GM18498 (cell line): ENCODE results near the gene FOXQ1.
"Not testable (repeated sequence)": the region's sequence is repeated elsewhere in the genome, so short reads cannot be mapped to it uniquely, and the experiment has no call there.

Source experiments
- ATAC-seq: cut with Tn5 transposase; IDR thresholded peaks from one replicate; pipeline ENCODE4 v1.9.1; 2021; ENCODE audit warnings: mild to moderate bottlenecking, moderate library complexity; ENCODE audit not compliant: unreplicated experiment

Gene FOXQ1

GRCh38 chr6:1290805-1291204 is 21.1 kb upstream of the FOXQ1 start:
- ATAC-seq, result no peak

GRCh38 chr6:1291381-1291780 is 20.5 kb upstream of the FOXQ1 start:
- ATAC-seq, result no peak

- ATAC-seq, result no peak
Measured at GRCh38 chr6:1295420-1295819, 16.5 kb upstream of the FOXQ1 start.

GRCh38 chr6:1296079-1296478 is 15.8 kb upstream of the FOXQ1 start:
- ATAC-seq, result no peak

GRCh38 chr6:1296542-1296941 is 15.4 kb upstream of the FOXQ1 start:
- no peak for ATAC-seq

- ATAC-seq, result no peak
Measured at GRCh38 chr6:1297746-1298145, 14.2 kb upstream of the FOXQ1 start.

GRCh38 chr6:1298768-1299167 is 13.1 kb upstream of the FOXQ1 start:
- no peak for ATAC-seq

- ATAC-seq, result no peak
Measured at GRCh38 chr6:1306133-1306532, 5.8 kb upstream of the FOXQ1 start.

GRCh38 chr6:1309366-1309765 is 2.5 kb upstream of the FOXQ1 start:
- no peak for ATAC-seq

- no peak for ATAC-seq
Measured at GRCh38 chr6:1310628-1311399, 1.1 kb upstream of the FOXQ1 start.

GRCh38 chr6:1312203-1312472 is 240 bp downstream of the FOXQ1 start:
- ATAC-seq, result no peak

- no peak for ATAC-seq
Measured at GRCh38 chr6:1312473-1313367, 822 bp downstream of the FOXQ1 start.

- no peak for ATAC-seq
Measured at GRCh38 chr6:1313384-1313766, 1.5 kb downstream of the FOXQ1 start.

GRCh38 chr6:1313767-1314503 is 2.0 kb downstream of the FOXQ1 start:
- ATAC-seq, result no peak

GRCh38 chr6:1314617-1315016 is 2.7 kb downstream of the FOXQ1 start:
- ATAC-seq, result no peak

GRCh38 chr6:1315201-1315559 is 3.3 kb downstream of the FOXQ1 start:
- ATAC-seq, result no peak

- no peak for ATAC-seq
Measured at GRCh38 chr6:1315560-1316386, 3.9 kb downstream of the FOXQ1 start.

- ATAC-seq, result no peak
Measured at GRCh38 chr6:1316489-1316971, 4.6 kb downstream of the FOXQ1 start.

- ATAC-seq, result no peak
Measured at GRCh38 chr6:1317302-1317815, 5.5 kb downstream of the FOXQ1 start.

GRCh38 chr6:1318036-1318435 is 6.1 kb downstream of the FOXQ1 start:
- no peak for ATAC-seq

- ATAC-seq, result not testable (repeated sequence)
Measured at GRCh38 chr6:1318584-1318983, 6.7 kb downstream of the FOXQ1 start.
